OCI-LY7 (cell line): ENCODE data around the gene RCL1. TPM values are rescaled to one million over a fixed set of nuclear protein-coding genes. Genes with fewer than 3 reads are reported as not detected.

Experiments
- BruUV-seq: library from RNA; stranded (reverse); fragments of 400-500 nt; replicated peaks from 2 replicates; lab custom pipeline; 2021; lab: Mats Ljungman, UMichigan
- CTCF ChIA-PET: fragments of 300-600 bp; sonication (Branson Sonifier 250); formaldehyde crosslinking; loops from one replicate; lab custom pipeline; 2022; ENCODE audit warnings: antibody characterized with exemption; ENCODE audit not compliant: unreplicated experiment; lab: Charles Lee
- POLR2A ChIA-PET: fragments of 300-600 bp; sonication (Branson Sonifier 250); formaldehyde crosslinking; loops from one replicate; lab custom pipeline; 2022; ENCODE audit warnings: antibody characterized with exemption; lab: Charles Lee
- DNase-seq: peaks from one replicate; pipeline ENCODE4 v3.0.0-alpha.2; 2015; ENCODE audit warnings: low spot score
- H2AFZ ChIP-seq: fragments of 200-600 bp; sonication (generic), shearing (Covaris generic); 2 replicates; pipeline ENCODE4 v1.6.1; 2014; ENCODE audit warnings: mild to moderate bottlenecking, antibody characterized with exemption, low read length, moderate library complexity
- H3K27ac ChIP-seq: fragments of 200-600 bp; sonication (generic); 2 replicates; pipeline ENCODE4 v1.5.1; 2014; ENCODE audit warnings: mixed run types, low read depth, mild to moderate bottlenecking, moderate library complexity, low read length, inconsistent platforms; ENCODE audit not compliant: poor library complexity, severe bottlenecking
- H3K36me3 ChIP-seq: fragments of 200-600 bp; sonication (generic); 2 replicates; pipeline ENCODE4 v1.6.1; 2014; ENCODE audit warnings: mild to moderate bottlenecking, antibody characterized with exemption, low read length, moderate library complexity, mixed read lengths; ENCODE audit not compliant: insufficient read depth
- H3K4me1 ChIP-seq: fragments of 200-600 bp; sonication (generic); 2 replicates; pipeline ENCODE4 v1.5.1; 2014; ENCODE audit warnings: mild to moderate bottlenecking, low read length; ENCODE audit not compliant: insufficient read depth, poor library complexity, severe bottlenecking
- H3K4me2 ChIP-seq: fragments of 200-600 bp; sonication (generic); 2 replicates; pipeline ENCODE4 v1.6.1; 2014; ENCODE audit warnings: mild to moderate bottlenecking, low read length
- H3K4me3 ChIP-seq: fragments of 200-600 bp; sonication (generic); 2 replicates; pipeline ENCODE4 v1.5.1; 2014; ENCODE audit warnings: mild to moderate bottlenecking, low read depth, low read length; ENCODE audit not compliant: poor library complexity, severe bottlenecking
- H3K79me2 ChIP-seq: fragments of 200-600 bp; sonication (generic); 2 replicates; pipeline ENCODE4 v1.6.1; 2016; ENCODE audit warnings: low read depth, mild to moderate bottlenecking, low read length, moderate library complexity, mixed read lengths; ENCODE audit not compliant: insufficient read depth
- H3K9me2 ChIP-seq: fragments of 200-600 bp; sonication (generic); 2 replicates; pipeline ENCODE4 v1.6.1; 2016; ENCODE audit warnings: mild to moderate bottlenecking, low read length, mixed read lengths; ENCODE audit not compliant: insufficient read depth
- H3K9me3 ChIP-seq: fragments of 200-600 bp; sonication (generic); 2 replicates; pipeline ENCODE4 v1.6.1; 2014; ENCODE audit warnings: mild to moderate bottlenecking, mixed run types, low read length, mixed read lengths
- H4K20me1 ChIP-seq: fragments of 200-600 bp; sonication (generic); 2 replicates; pipeline ENCODE4 v1.6.1; 2014; ENCODE audit warnings: mild to moderate bottlenecking, antibody characterized with exemption, low read length, moderate library complexity, mixed read lengths; ENCODE audit not compliant: insufficient read depth
- CTCF ChIP-seq: fragments of 200-600 bp; sonication (generic); conservative IDR thresholded peaks from 2 replicates; pipeline ENCODE4 v1.5.1; 2014; ENCODE audit warnings: mild to moderate bottlenecking, antibody characterized with exemption, low read length, moderate library complexity, mixed read lengths
- EZH2phosphoT487 ChIP-seq: fragments of 200-600 bp; sonication (generic); IDR thresholded peaks from 2 replicates; pipeline ENCODE4 v1.6.1; 2018; ENCODE audit warnings: low read depth, borderline replicate concordance, mild to moderate bottlenecking, mixed run types, antibody characterized with exemption, low read length, moderate library complexity, mixed read lengths
- intact Hi-C: fragments of 100-400 bp; cut with micrococcal nuclease; formaldehyde crosslinking; loops from one replicate; pipeline ENCODE4 v1.10.0; 2022; ENCODE audit not compliant: unreplicated experiment
- total RNA-seq, 2 experiments: library from RNA; depleted of rRNA in 1 of 2; stranded (reverse); fragments of >200 nt in 1 of 2; shearing (Covaris generic) in 1 of 2; gene quantifications; 2 replicates each; pipeline ENCODE4 v1.2.3, GENCODE V29; 2014 to 2022

Gene RCL1
- total RNA-seq, 2 experiments from 2014 or later, result 27.5 to 31.3 TPM

- POLR2A ChIA-PET, result interaction anchor here (1.2 kb wide), 1 partner anchor 14 kb away, joined by 4 read pairs; no protein-coding TSS in a partner anchor
- no peaks in the 10 kb centered on the region for H3K9me3 ChIP-seq
- H3K4me1 ChIP-seq, result no peaks in the 10 kb centered on the region
- no peaks in the 10 kb centered on the region for H4K20me1 ChIP-seq
- intact Hi-C loops, result loop anchor here (10.0 kb wide), 1 partner anchor 442 kb away; no protein-coding TSS in a partner anchor
- BruUV-seq, result no TSS peak
- no peak for TF ChIP-seq EZH2phosphoT487
- no peak for TF ChIP-seq CTCF
- H3K36me3 ChIP-seq, result no peaks in the 10 kb centered on the region
- H3K9me2 ChIP-seq, result no peaks in the 10 kb centered on the region
- no peak overlapping the region for H3K4me3 ChIP-seq
- H2AFZ ChIP-seq, result no peak overlapping the region
- CTCF ChIA-PET, result interaction anchor here (0.6 kb wide), 1 partner anchor 154 kb away, joined by 3 read pairs; no protein-coding TSS in a partner anchor
- no peak overlapping the region for H3K4me2 ChIP-seq
- H3K27ac ChIP-seq, result no peak overlapping the region
- H3K79me2 ChIP-seq, result no peaks in the 10 kb centered on the region
- no peak for DNase-seq
These were observed 36.3 kb upstream of the RCL1 start for GRCh38 chr9:4756420-4756819.

- ChIA-PET POLR2A (interaction anchor here (0.7 to 1.0 kb wide), 2 partner anchors 373 to 1294 kb away, joined by 3 read pairs; no protein-coding TSS in a partner anchor), CTCF (interaction anchor here (1.4 kb wide), 1 partner anchor 226 kb away, joined by 4 read pairs; no protein-coding TSS in a partner anchor)
- Histone ChIP-seq H3K9me3 (no peaks in the 10 kb centered on the region), H4K20me1 (no peaks in the 10 kb centered on the region), H3K9me2 (no peaks in the 10 kb centered on the region), H3K4me3 (no peak overlapping the region), H2AFZ (no peak overlapping the region), H3K4me1 (peaks cover 17% of the 10 kb centered on the region), H3K27ac (no peak overlapping the region), H3K4me2 (no peak overlapping the region), H3K79me2 (no peaks in the 10 kb centered on the region), H3K36me3 (no peaks in the 10 kb centered on the region)
- no peak for TF ChIP-seq CTCF
- TF ChIP-seq EZH2phosphoT487, result no peak
- DNase-seq, result no peak
- intact Hi-C loops, result loop anchor here (5.0 to 10.0 kb wide), 2 partner anchors 505 to 667 kb away; no protein-coding TSS in a partner anchor
- no TSS peak for BruUV-seq
These were observed 32.6 kb upstream of the RCL1 start for GRCh38 chr9:4760122-4760521.
